Left lung (tissue), 10 donors: ENCODE results near the gene ITGB7. TPM values are rescaled to one million over a fixed set of nuclear protein-coding genes. Genes with fewer than 3 reads are reported as not detected.
"Not testable (repeated sequence)": the region's sequence is repeated elsewhere in the genome, so short reads cannot be mapped to it uniquely, and the experiment has no call there.

ENCODE experiments used
- ATAC-seq: fragments of 200-7000 bp; cut with Tn5 transposase; one replicate; pipeline ENCODE4 v1.9.1; 2020; ENCODE audit warnings: moderate library complexity
- DNase-seq, 4 donors: peaks; one replicate each; pipeline ENCODE4 v3.0.0-alpha.2; 2013 to 2020
- H3K27ac ChIP-seq, 2 donors: fragments of 200-600 bp; sonication (generic) in 1 of 2; one replicate each; pipeline versions ENCODE4 v1.5.0 to v1.8.0; 2020 to 2021
- H3K27me3 ChIP-seq, 2 donors: fragments of 200-600 bp; sonication (generic) in 1 of 2; one replicate each; pipeline versions ENCODE4 v1.5.0 to v1.8.0; 2020 to 2021
- H3K36me3 ChIP-seq, 2 donors: fragments of 200-600 bp; sonication (generic) in 1 of 2; one replicate each; pipeline versions ENCODE4 v1.5.0 to v1.8.0; 2020 to 2021
- H3K4me1 ChIP-seq, 2 donors: fragments of 200-600 bp; one replicate each; pipeline ENCODE4 v1.8.0; 2021
- H3K4me3 ChIP-seq, 2 donors: fragments of 200-600 bp; sonication (generic) in 1 of 2; one replicate each; pipeline versions ENCODE4 v1.5.0 to v1.8.0; 2020 to 2021; ENCODE audit warnings: mild to moderate bottlenecking in 1 of 2
- H3K9me3 ChIP-seq, 2 donors: fragments of 200-600 bp; sonication (generic) in 1 of 2; one replicate each; pipeline versions ENCODE4 v1.5.0 to v1.8.0; 2020 to 2021
- intact Hi-C, 2 donors: fragments of 100-400 bp; cut with DNase I; formaldehyde crosslinking; loops; one replicate each; pipeline versions ENCODE4 v1.11.2 to v1.14.2; 2022
- polyA plus RNA-seq, 6 donors: library from polyadenylated mRNA; unstranded; fragments of 120-200 nt; gene quantifications; one replicate each; pipeline ENCODE4 v1.2.1, GENCODE V29; 2013; ENCODE audit not compliant: insufficient read length in 6 of 6
- total RNA-seq, 2 donors: library from RNA; stranded (reverse); fragmentation: NEBNext Ultra II Directional; extraction: Animal tissue kit (Norgen Biotek cat#: 25700); gene quantifications; one replicate each; pipeline ENCODE4 v1.2.1, GENCODE V29; 2021
- TF ChIP-seq, protein P1 (sequence below), 2 donors: fragments of 200-600 bp; sonication (generic) in 1 of 2; IDR thresholded peaks; one replicate each; pipeline versions ENCODE4 v1.5.0 to v1.8.0; 2021; ENCODE audit warnings: antibody characterized with exemption in 2 of 2
- donor health status: DM: no; HTN: yes; CAD: no.
- donor health status: DM: no; HTN: no; CAD: no.

Gene ITGB7
- total and polyA plus RNA-seq, 8 donors, result 1.1 to 10.9 (median 1.8) TPM

- H3K4me1 ChIP-seq, result peaks cover 9% of the 10 kb centered on the region in 2 donors
- DNase-seq (no peak), ATAC-seq (no peak)
- TF ChIP-seq, protein P1, sequence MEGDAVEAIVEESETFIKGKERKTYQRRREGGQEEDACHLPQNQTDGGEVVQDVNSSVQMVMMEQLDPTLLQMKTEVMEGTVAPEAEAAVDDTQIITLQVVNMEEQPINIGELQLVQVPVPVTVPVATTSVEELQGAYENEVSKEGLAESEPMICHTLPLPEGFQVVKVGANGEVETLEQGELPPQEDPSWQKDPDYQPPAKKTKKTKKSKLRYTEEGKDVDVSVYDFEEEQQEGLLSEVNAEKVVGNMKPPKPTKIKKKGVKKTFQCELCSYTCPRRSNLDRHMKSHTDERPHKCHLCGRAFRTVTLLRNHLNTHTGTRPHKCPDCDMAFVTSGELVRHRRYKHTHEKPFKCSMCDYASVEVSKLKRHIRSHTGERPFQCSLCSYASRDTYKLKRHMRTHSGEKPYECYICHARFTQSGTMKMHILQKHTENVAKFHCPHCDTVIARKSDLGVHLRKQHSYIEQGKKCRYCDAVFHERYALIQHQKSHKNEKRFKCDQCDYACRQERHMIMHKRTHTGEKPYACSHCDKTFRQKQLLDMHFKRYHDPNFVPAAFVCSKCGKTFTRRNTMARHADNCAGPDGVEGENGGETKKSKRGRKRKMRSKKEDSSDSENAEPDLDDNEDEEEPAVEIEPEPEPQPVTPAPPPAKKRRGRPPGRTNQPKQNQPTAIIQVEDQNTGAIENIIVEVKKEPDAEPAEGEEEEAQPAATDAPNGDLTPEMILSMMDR (IDR thresholded peaks at IDR 0.05), result no peak
- H3K27ac ChIP-seq, result no peak overlapping the region
- no peaks in the 10 kb centered on the region for H3K27me3 ChIP-seq
- no peaks in the 10 kb centered on the region for H3K9me3 ChIP-seq
- peaks cover 0 to 35% of the 10 kb centered on the region in 2 donors for H3K36me3 ChIP-seq
- no peak overlapping the region for H3K4me3 ChIP-seq
- intact Hi-C loops, result no loop called here
These were observed 36.0 kb downstream of the ITGB7 start for GRCh38 chr12:53170876-53171724.

GRCh38 chr12:53170215-53170614, 36.8 kb downstream of the ITGB7 start:
- TF ChIP-seq, protein P1 (IDR thresholded peaks at IDR 0.05), result no peak
- no peak for ATAC-seq
- no peaks in the 10 kb centered on the region for H3K9me3 ChIP-seq
- no peak overlapping the region for H3K4me3 ChIP-seq
- no peak overlapping the region for H3K27ac ChIP-seq
- peaks cover 5 to 6% of the 10 kb centered on the region in 2 donors for H3K4me1 ChIP-seq
- H3K36me3 ChIP-seq, result peaks cover 0 to 35% of the 10 kb centered on the region in 2 donors
- no peaks in the 10 kb centered on the region for H3K27me3 ChIP-seq
- no peak for DNase-seq
- intact Hi-C loops, result no loop called here

DNA sequence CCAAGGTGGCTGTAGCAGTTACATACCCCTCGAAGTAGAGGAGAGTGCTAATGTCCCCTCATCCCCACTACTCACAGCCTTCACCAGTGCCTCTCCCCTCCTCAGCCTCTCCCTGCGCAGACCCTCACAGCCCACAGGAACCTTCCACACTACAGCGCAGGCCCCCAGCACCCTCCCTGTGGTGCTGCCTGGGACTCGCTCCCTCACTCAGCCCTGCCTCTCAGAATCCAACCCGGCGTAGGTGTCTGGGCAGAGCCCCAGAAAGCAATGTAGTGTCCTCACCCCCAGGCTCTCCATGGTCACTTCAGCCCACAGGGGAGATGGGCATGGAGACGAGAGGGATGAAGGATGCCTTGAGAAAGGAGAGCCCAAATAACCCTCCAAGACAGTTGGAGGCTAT, 37.4 kb downstream of the ITGB7 start:
- Histone ChIP-seq H3K36me3 (peaks cover 0 to 35% of the 10 kb centered on the region in 2 donors), H3K4me1 (no peaks in the 10 kb centered on the region), H3K9me3 (no peaks in the 10 kb centered on the region), H3K27me3 (no peaks in the 10 kb centered on the region), H3K27ac (no peak overlapping the region), H3K4me3 (no peak overlapping the region)
- ATAC-seq (no peak), DNase-seq (no peak)
- intact Hi-C loops, result no loop called here
- TF ChIP-seq, protein P1 (IDR thresholded peaks at IDR 0.05), result no peak

- no peaks in the 10 kb centered on the region for H3K27me3 ChIP-seq
- no peak overlapping the region for H3K4me3 ChIP-seq
- ATAC-seq (no peak), DNase-seq (no peak)
- H3K36me3 ChIP-seq, result peaks cover 0 to 24% of the 10 kb centered on the region in 2 donors
- H3K4me1 ChIP-seq, result no peaks in the 10 kb centered on the region
- TF ChIP-seq, protein P1 (IDR thresholded peaks at IDR 0.05), result no peak
- no peaks in the 10 kb centered on the region for H3K9me3 ChIP-seq
- no peak overlapping the region for H3K27ac ChIP-seq
- intact Hi-C loops, result no loop called here
These were observed 40.2 kb downstream of the ITGB7 start for GRCh38 chr12:53166837-53167236.

DNA sequence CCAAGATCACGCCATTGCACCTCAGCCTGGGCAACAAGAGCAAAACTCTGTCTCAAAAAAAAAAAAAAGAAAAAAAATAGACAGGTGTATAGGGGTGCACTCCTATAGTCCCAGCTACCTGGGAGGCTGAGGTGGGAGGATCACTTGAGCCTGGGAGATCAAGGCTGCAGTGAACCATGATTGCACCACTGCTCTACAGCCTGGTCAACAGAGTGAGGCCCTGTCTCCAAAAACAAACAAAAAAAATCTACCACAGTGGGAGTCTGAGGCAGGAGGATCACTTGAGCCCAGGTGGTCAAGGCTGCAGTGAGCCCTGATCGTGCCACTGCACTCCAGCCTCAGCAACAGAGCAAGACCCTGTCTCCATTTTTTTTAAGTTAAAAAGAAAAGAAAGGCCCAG, 44.0 kb downstream of the ITGB7 start:
- H3K4me1 ChIP-seq, intact Hi-C loops, H3K4me3 ChIP-seq, H3K27ac ChIP-seq, ATAC-seq, H3K27me3 ChIP-seq, DNase-seq, H3K9me3 ChIP-seq, H3K36me3 ChIP-seq: not testable (repeated sequence)
